Measurements from ENCODE around the gene GALNT13.

GALNT13 gene

GRCh38 chr2:153890576-153890975, 18.9 kb downstream of the GALNT13 start:
- no peak for TF ChIP-seq ZNF274 (IDR thresholded peaks at IDR 0.05; ENCODE audit: low read depth, low read length)

GRCh38 chr2:153891051-153891450, 19.3 kb downstream of the GALNT13 start:
- no peak overlapping the region for H3K4me3 ChIP-seq (ENCODE audit: low read length)
- TF ChIP-seq ZNF274 (IDR thresholded peaks at IDR 0.05; ENCODE audit: low read depth, low read length), result no peak

More at GRCh38 chr2:153890576-153890975, 18.9 kb downstream of the GALNT13 start:
- no peak overlapping the region for H3K4me3 ChIP-seq (ENCODE audit: low read length)

GRCh38 chr2:153912798-153913396, 41.2 kb downstream of the GALNT13 start:
- TF ChIP-seq ZNF274 (IDR thresholded peaks at IDR 0.05; ENCODE audit: low read depth, low read length), result no peak
- H3K4me3 ChIP-seq (ENCODE audit: low read length), result no peak overlapping the region

- TF ChIP-seq ZNF274 (IDR thresholded peaks at IDR 0.05; ENCODE audit: low read depth, low read length), result no peak
- H3K4me3 ChIP-seq (ENCODE audit: low read length), result no peak overlapping the region
Observed at GRCh38 chr2:153917570-153917969, 45.8 kb downstream of the GALNT13 start.

GRCh38 chr2:153935511-153935910, 63.8 kb downstream of the GALNT13 start:
- no peak for TF ChIP-seq ZNF274 (IDR thresholded peaks at IDR 0.05; ENCODE audit: low read depth, low read length)
- H3K4me3 ChIP-seq (ENCODE audit: low read length), result no peak overlapping the region

GRCh38 chr2:153939124-153939796, 67.5 kb downstream of the GALNT13 start:
- no peak overlapping the region for H3K4me3 ChIP-seq (ENCODE audit: low read length)
- no peak for TF ChIP-seq ZNF274 (IDR thresholded peaks at IDR 0.05; ENCODE audit: low read depth, low read length)

GRCh38 chr2:153940511-153940910, 68.8 kb downstream of the GALNT13 start:
- TF ChIP-seq ZNF274 (IDR thresholded peaks at IDR 0.05; ENCODE audit: low read depth, low read length), result no peak
- H3K4me3 ChIP-seq (ENCODE audit: low read length), result no peak overlapping the region

- no peak for TF ChIP-seq ZNF274 (IDR thresholded peaks at IDR 0.05; ENCODE audit: low read depth, low read length)
- no peak overlapping the region for H3K4me3 ChIP-seq (ENCODE audit: low read length)
Observed at GRCh38 chr2:153944800-153945199, 73.1 kb downstream of the GALNT13 start.

- no peak for TF ChIP-seq ZNF274 (IDR thresholded peaks at IDR 0.05; ENCODE audit: low read depth, low read length)
- no peak overlapping the region for H3K4me3 ChIP-seq (ENCODE audit: low read length)
Observed at GRCh38 chr2:153946036-153946435, 74.3 kb downstream of the GALNT13 start.

GRCh38 chr2:153953761-153954160, 82.0 kb downstream of the GALNT13 start:
- no peak overlapping the region for H3K4me3 ChIP-seq (ENCODE audit: low read length)
- TF ChIP-seq ZNF274 (IDR thresholded peaks at IDR 0.05; ENCODE audit: low read depth, low read length), result no peak

GRCh38 chr2:153963256-153963655, 91.5 kb downstream of the GALNT13 start:
- no peak overlapping the region for H3K4me3 ChIP-seq (ENCODE audit: low read length)
- no peak for TF ChIP-seq ZNF274 (IDR thresholded peaks at IDR 0.05; ENCODE audit: low read depth, low read length)

GRCh38 chr2:153967248-153967973, 95.7 kb downstream of the GALNT13 start:
- no peak for TF ChIP-seq ZNF274 (IDR thresholded peaks at IDR 0.05; ENCODE audit: low read depth, low read length)
- H3K4me3 ChIP-seq (ENCODE audit: low read length), result no peak overlapping the region

GRCh38 chr2:153971250-153971649, 99.5 kb downstream of the GALNT13 start:
- H3K4me3 ChIP-seq (ENCODE audit: low read length), result no peak overlapping the region
- TF ChIP-seq ZNF274 (IDR thresholded peaks at IDR 0.05; ENCODE audit: low read depth, low read length), result no peak

- no peak for TF ChIP-seq ZNF274 (IDR thresholded peaks at IDR 0.05; ENCODE audit: low read depth, low read length)
- H3K4me3 ChIP-seq (ENCODE audit: low read length), result no peak overlapping the region
Observed at GRCh38 chr2:153971855-153972254, 100.1 kb downstream of the GALNT13 start.

GRCh38 chr2:153972412-153972811, 100.7 kb downstream of the GALNT13 start:
- no peak overlapping the region for H3K4me3 ChIP-seq (ENCODE audit: low read length)
- TF ChIP-seq ZNF274 (IDR thresholded peaks at IDR 0.05; ENCODE audit: low read depth, low read length), result no peak
